Gastroesophageal sphincter (tissue), 3 donors: ENCODE measurements around the gene EDAR.

Source experiments
- CTCF ChIP-seq, 4 experiments: fragments of 200-600 bp in 2 of 4; fragments of 450-650 bp in 2 of 4; sonication (generic) in 1 of 4; IDR thresholded peaks; one replicate each; pipeline ENCODE4 v1.5.1; 2017 to 2019; ENCODE audit warnings: antibody characterized with exemption in 4 of 4, mild to moderate bottlenecking in 2 of 4, moderate library complexity in 2 of 4
- EP300 ChIP-seq: sonication (generic); formaldehyde crosslinking; IDR thresholded peaks from one replicate; pipeline ENCODE4 v1.6.1; 2017; ENCODE audit warnings: antibody characterized with exemption, mild to moderate bottlenecking
- POLR2A ChIP-seq, 2 donors: fragments of 450-650 bp; IDR thresholded peaks; one replicate each; pipeline ENCODE4 v1.6.1; 2017; ENCODE audit warnings: antibody characterized with exemption in 2 of 2, mild to moderate bottlenecking in 2 of 2, moderate library complexity in 1 of 2

- no peak for TF ChIP-seq CTCF (IDR thresholded peaks at IDR 0.05)
- no peak for TF ChIP-seq POLR2A (IDR thresholded peaks at IDR 0.05)
- TF ChIP-seq EP300, result no peak
Observed at GRCh38 chr2:109030870-109031475, 42.0 kb upstream of the EDAR start.
